Omental fat pad (tissue), 4 donors: ENCODE measurements around the gene PDZD2. TPM values are rescaled to one million over a fixed set of nuclear protein-coding genes. Genes with fewer than 3 reads are reported as not detected.

Source experiments
- ATAC-seq: fragments of 150-250 bp; one replicate; pipeline ENCODE4 v1.9.1; 2016; ENCODE audit warnings: mild to moderate bottlenecking, moderate library complexity; ENCODE audit not compliant: low FRiP score
- DNase-seq: peaks from one replicate; pipeline ENCODE4 v3.0.0-alpha.2; 2019; ENCODE audit warnings: low spot score
- total RNA-seq, 4 donors: library from RNA; depleted of rRNA; stranded (reverse); fragments of >200 nt; gene quantifications; one replicate each; pipeline ENCODE4 v1.1.0, GENCODE V29; 2016
- TF ChIP-seq, protein P1 (sequence below), 3 donors: fragments of 450-650 bp; IDR thresholded peaks; one replicate each; pipeline ENCODE4 v1.5.1; 2016 to 2017; ENCODE audit warnings: antibody characterized with exemption in 3 of 3, mild to moderate bottlenecking in 3 of 3, moderate library complexity in 2 of 3

The PDZD2 gene
- total RNA-seq, 4 donors from 2014 or later = 43.5 to 113 (median 55.7) TPM

DNA sequence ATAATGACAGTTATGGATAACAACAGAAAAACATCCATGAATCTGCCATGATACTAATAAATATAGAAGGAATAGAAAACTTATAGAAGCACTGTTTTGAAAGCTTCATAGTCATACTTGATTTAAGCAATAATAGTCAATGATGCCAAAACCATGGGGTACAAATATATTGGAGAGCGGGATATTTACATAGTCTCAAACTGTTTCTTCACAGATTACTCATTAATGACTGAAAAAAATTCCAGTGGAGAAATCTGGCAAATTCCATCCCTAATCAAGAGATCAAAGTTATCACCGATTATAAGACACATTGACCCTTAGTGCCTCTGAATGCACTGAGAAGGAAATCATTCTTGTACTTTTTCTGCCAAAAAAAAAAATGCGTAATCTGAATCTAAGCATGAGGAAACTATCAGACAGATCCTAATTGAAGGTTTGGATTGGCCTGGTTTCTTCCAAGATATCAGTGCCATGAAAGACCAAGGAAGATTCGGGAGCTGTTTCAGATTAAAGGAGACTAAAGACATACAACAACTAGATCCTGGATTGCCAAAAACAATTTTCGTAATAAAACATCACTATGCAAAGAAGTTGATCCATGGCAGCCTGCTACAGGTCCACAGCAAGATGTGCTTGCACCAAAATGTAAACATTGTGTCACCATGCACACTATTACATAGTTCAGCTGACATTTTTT, 429.0 kb downstream of the PDZD2 start:
- ATAC-seq (no peak), DNase-seq (no peak)
- TF ChIP-seq, protein P1, sequence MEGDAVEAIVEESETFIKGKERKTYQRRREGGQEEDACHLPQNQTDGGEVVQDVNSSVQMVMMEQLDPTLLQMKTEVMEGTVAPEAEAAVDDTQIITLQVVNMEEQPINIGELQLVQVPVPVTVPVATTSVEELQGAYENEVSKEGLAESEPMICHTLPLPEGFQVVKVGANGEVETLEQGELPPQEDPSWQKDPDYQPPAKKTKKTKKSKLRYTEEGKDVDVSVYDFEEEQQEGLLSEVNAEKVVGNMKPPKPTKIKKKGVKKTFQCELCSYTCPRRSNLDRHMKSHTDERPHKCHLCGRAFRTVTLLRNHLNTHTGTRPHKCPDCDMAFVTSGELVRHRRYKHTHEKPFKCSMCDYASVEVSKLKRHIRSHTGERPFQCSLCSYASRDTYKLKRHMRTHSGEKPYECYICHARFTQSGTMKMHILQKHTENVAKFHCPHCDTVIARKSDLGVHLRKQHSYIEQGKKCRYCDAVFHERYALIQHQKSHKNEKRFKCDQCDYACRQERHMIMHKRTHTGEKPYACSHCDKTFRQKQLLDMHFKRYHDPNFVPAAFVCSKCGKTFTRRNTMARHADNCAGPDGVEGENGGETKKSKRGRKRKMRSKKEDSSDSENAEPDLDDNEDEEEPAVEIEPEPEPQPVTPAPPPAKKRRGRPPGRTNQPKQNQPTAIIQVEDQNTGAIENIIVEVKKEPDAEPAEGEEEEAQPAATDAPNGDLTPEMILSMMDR (IDR thresholded peaks at IDR 0.05) = no peak

DNA sequence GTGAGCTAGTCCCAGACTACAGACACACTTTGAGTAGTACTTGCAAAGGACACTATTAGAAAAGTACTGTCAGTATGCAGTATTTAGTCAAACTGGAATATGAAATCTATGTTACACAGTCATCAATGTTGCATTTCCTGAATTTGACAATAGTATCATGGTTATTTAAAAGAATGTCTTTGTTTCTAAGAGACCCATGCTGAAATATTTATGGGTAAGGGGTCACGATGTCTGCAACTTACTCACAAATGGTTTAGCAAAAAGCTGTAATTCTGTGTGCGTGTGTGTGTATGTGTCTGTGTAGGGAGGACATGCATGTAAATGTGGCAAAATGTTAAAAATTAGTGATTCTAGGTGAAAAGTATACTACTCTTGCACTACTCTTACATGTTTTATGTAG, 429.6 kb downstream of the PDZD2 start:
- TF ChIP-seq, protein P1 (IDR thresholded peaks at IDR 0.05) = no peak
- no peak for ATAC-seq
- no peak for DNase-seq

DNA sequence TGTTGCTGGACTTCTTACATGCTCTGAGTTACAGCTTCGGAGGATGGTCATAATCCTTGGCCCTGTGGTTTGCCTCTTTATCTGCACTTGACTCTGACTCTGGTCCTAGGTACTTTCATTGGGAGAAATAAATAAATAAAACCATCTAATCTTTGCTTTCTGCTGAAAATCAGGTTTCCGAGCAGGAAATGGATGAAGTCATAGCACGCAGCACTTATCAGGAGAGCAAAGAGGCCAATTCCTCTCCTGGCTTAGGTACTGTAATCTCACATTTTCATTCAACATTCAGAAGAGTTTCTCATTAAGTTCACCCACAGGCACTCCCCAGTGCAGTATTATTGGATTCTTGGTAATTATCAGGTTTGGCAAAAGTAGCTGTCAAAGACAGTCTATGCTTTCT, 430.5 kb downstream of the PDZD2 start:
- DNase-seq (no peak), ATAC-seq (no peak)
- TF ChIP-seq, protein P1 (IDR thresholded peaks at IDR 0.05) = no peak

DNA sequence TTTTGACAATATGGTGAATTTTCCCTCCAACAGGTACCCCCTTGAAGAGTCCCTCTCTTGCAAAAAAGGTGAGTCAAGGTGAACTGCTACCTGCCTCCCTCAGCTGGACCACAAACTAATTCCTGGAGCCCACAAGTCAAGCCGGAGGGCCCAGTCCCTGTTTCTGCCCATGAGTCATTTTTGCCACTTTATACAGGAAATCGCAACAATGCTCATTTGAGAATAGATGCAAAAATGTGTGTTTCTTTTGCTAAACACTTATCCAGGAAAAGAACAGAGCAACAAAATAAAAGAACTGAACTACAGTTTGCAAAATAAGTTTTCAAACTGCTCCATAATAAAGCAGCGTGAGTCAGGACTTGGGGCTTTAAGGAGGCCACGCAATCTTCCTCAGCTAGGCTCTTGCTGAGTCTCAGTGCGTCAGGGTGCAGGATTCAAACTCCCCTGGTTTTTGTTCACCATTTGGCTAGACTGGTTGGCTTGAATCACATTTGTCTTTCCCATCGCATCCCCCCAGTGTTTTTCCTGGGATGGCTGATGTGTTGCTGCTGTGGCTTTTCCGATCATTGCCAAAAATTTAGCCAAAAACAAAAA, 432.5 kb downstream of the PDZD2 start:
- TF ChIP-seq, protein P1 (IDR thresholded peaks at IDR 0.05) = no peak
- ATAC-seq (no peak), DNase-seq (no peak)

DNA sequence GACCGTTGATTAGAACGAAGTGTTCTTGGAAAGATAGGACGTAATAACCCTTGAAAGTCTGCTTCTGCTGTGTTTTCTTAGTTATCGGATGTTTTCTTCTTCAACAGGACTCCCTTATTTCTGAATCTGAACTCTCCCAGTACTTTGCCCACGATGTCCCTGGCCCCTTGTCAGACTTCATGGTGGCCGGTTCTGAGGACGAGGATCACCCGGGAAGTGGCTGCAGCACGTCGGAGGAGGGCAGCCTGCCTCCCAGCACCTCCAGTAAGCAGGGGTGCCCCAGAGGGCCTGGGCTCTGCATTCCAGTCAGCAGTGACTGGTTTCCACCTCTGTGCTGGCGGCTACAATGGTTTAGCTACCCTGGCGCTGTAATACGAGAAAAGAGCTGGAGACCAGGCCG, 433.1 kb downstream of the PDZD2 start:
- no peak for ATAC-seq
- TF ChIP-seq, protein P1 (IDR thresholded peaks at IDR 0.05) = no peak
- no peak for DNase-seq

DNA sequence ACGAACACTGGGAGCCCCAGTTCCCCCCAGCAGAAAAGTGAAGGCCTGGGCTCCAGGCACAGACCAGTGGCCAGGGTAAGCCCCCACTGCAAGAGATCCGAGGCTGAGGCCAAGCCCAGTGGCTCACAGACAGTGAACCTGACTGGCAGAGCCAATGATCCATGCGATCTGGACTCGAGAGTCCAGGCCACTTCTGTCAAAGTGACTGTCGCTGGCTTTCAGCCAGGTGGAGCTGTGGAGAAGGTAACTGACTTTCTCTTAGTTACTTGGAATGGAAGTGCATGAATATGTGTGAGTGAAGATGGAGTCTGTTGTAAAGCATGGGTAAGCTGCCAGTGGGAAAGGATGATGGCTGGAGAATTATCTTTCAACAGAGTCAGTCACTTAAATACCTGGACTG, 435.5 kb downstream of the PDZD2 start:
- DNase-seq (no peak), ATAC-seq (no peak)
- TF ChIP-seq, protein P1 (IDR thresholded peaks at IDR 0.05) = no peak
